GM23338 (cell line): ENCODE measurements around the gene ZNF311. TPM values are rescaled to one million over a fixed set of nuclear protein-coding genes. Genes with fewer than 3 reads are reported as not detected.

Experiments used
- ATAC-seq: fragments of 200-7000 bp; cut with Tn5 transposase; 3 replicates; pipeline ENCODE4 v1.9.1; 2020
- DNase-seq: peaks from one replicate; pipeline ENCODE4 v3.0.0-alpha.2; 2015; ENCODE audit warnings: low spot score
- H2AFZ ChIP-seq: fragments of 200-600 bp; sonication (generic); 2 replicates; pipeline ENCODE4 v1.8.0; 2016; ENCODE audit warnings: antibody characterized with exemption, mild to moderate bottlenecking, moderate library complexity
- H3F3A ChIP-seq: fragments of 200-600 bp; sonication (generic); replicated peaks from 2 replicates; pipeline ENCODE4 v1.8.0; 2017; ENCODE audit warnings: antibody characterized with exemption, mixed run types, low read depth
- H3K27ac ChIP-seq: fragments of 200-600 bp; sonication (generic); 2 replicates; pipeline ENCODE4 v1.6.1; 2016; ENCODE audit warnings: low read depth
- H3K27me3 ChIP-seq: fragments of 200-600 bp; sonication (generic); 2 replicates; pipeline ENCODE4 v1.8.0; 2016; ENCODE audit warnings: mild to moderate bottlenecking, mixed run types, moderate library complexity; ENCODE audit not compliant: insufficient read depth
- H3K36me3 ChIP-seq: fragments of 200-600 bp; sonication (generic); 2 replicates; pipeline ENCODE4 v1.8.0; 2016; ENCODE audit warnings: mild to moderate bottlenecking; ENCODE audit not compliant: insufficient read depth
- H3K4me1 ChIP-seq: fragments of 200-600 bp; sonication (generic); 2 replicates; pipeline ENCODE4 v1.8.0; 2016; ENCODE audit warnings: mild to moderate bottlenecking, moderate library complexity; ENCODE audit not compliant: insufficient read depth
- H3K4me2 ChIP-seq: fragments of 200-600 bp; sonication (generic); 2 replicates; pipeline ENCODE4 v1.7.1; 2017; ENCODE audit warnings: mixed run types
- H3K4me3 ChIP-seq: fragments of 200-600 bp; sonication (generic); 2 replicates; pipeline ENCODE4 v1.6.1; 2016; ENCODE audit warnings: mixed run types
- H3K79me2 ChIP-seq: fragments of 200-600 bp; sonication (generic); replicated peaks from 2 replicates; pipeline ENCODE4 v1.8.0; 2017; ENCODE audit warnings: mild to moderate bottlenecking; ENCODE audit not compliant: insufficient read depth
- H3K9me2 ChIP-seq: fragments of 200-600 bp; sonication (generic); 2 replicates; pipeline ENCODE4 v1.8.0; 2017; ENCODE audit not compliant: insufficient read depth
- H4K20me1 ChIP-seq: fragments of 200-600 bp; sonication (generic); replicated peaks from 2 replicates; pipeline ENCODE4 v1.8.0; 2017; ENCODE audit warnings: mild to moderate bottlenecking; ENCODE audit not compliant: insufficient read depth
- H3K27ac Mint-ChIP-seq: 2 replicates; pipeline ENCODE4 v1.8.0; 2020; ENCODE audit warnings: inconsistent platforms, mild to moderate bottlenecking, moderate library complexity, mixed read lengths
- H3K27me3 Mint-ChIP-seq: 3 replicates; pipeline ENCODE4 v1.8.0; 2022; ENCODE audit warnings: low read depth, mild to moderate bottlenecking, moderate library complexity, mixed read lengths, inconsistent platforms; ENCODE audit not compliant: insufficient read depth, poor library complexity
- H3K36me3 Mint-ChIP-seq: 3 replicates; pipeline ENCODE4 v1.8.0; 2021; ENCODE audit warnings: low read depth, mild to moderate bottlenecking, inconsistent platforms, moderate library complexity, mixed read lengths
- H3K4me1 Mint-ChIP-seq: 3 replicates; pipeline ENCODE4 v1.8.0; 2020; ENCODE audit warnings: mild to moderate bottlenecking, inconsistent platforms, mixed read lengths
- H3K4me3 Mint-ChIP-seq: 3 replicates; pipeline ENCODE4 v1.8.0; 2021; ENCODE audit warnings: moderate library complexity, mild to moderate bottlenecking, inconsistent platforms, mixed read lengths
- H3K9me3 Mint-ChIP-seq: 3 replicates; pipeline ENCODE4 v1.8.0; 2020; ENCODE audit warnings: moderate library complexity, mild to moderate bottlenecking, inconsistent platforms, mixed read lengths
- CREB1 ChIP-seq: fragments of 250-450 bp; sonication (Bioruptor Pico); IDR thresholded peaks from 2 replicates; pipeline ENCODE4 v1.5.0; 2020; ENCODE audit warnings: low read depth, mild to moderate bottlenecking, moderate library complexity
- EZH2 ChIP-seq: fragments of 200-600 bp; sonication (generic); IDR thresholded peaks from one replicate; pipeline ENCODE4 v1.8.0; 2017; ENCODE audit warnings: antibody characterized with exemption, mild to moderate bottlenecking, low read depth; ENCODE audit not compliant: unreplicated experiment
- JUNB ChIP-seq: IDR thresholded peaks from one replicate; pipeline ENCODE4 v1.6.1; 2016; ENCODE audit warnings: antibody characterized with exemption; ENCODE audit not compliant: unreplicated experiment
- POLR2AphosphoS5 ChIP-seq: IDR thresholded peaks from 2 replicates; pipeline ENCODE4 v1.6.1; 2016; ENCODE audit warnings: antibody characterized with exemption, low read depth
- STAT1 ChIP-seq: IDR thresholded peaks from one replicate; pipeline ENCODE4 v1.6.1; 2016; ENCODE audit warnings: antibody characterized with exemption; ENCODE audit not compliant: unreplicated experiment
- ZNF114 ChIP-seq: fragments of 250-450 bp; sonication (Bioruptor Pico); IDR thresholded peaks from 2 replicates; pipeline ENCODE4 v1.5.0; 2020; ENCODE audit warnings: mild to moderate bottlenecking, moderate library complexity
- polyA plus RNA-seq: library from polyadenylated mRNA; unstranded; fragments of >200 nt; fragmentation: Nextera tagmentation; extraction: Ambion mirVana; gene quantifications from 2 replicates; pipeline ENCODE4 v1.2.1, GENCODE V29; 2016
- total RNA-seq: library from RNA; depleted of rRNA; stranded (reverse); fragments of >200 nt; shearing (Covaris generic); gene quantifications from 2 replicates; pipeline ENCODE4 v1.2.3, GENCODE V29; 2014
- TF ChIP-seq, protein P1 (sequence below): fragments of 250-450 bp; sonication (Bioruptor Pico); IDR thresholded peaks from 2 replicates; pipeline ENCODE4 v1.5.0; 2020; ENCODE audit warnings: mild to moderate bottlenecking, moderate library complexity
- TF ChIP-seq, protein P2 (sequence below): IDR thresholded peaks from 2 replicates; pipeline ENCODE4 v1.6.1; 2016; ENCODE audit warnings: antibody characterized with exemption
- TF ChIP-seq, protein P3 (sequence below): IDR thresholded peaks from one replicate; pipeline ENCODE4 v1.6.1; 2018; ENCODE audit warnings: antibody characterized with exemption; ENCODE audit not compliant: unreplicated experiment
- TF ChIP-seq, protein P4 (sequence below), 2 experiments: fragments of 200-600 bp in 1 of 2; sonication (generic) in 1 of 2; conservative IDR thresholded peaks; 2 replicates each; pipeline versions ENCODE4 v1.5.1 to v1.6.1; 2016 to 2017; ENCODE audit warnings: antibody characterized with exemption in 2 of 2, low read depth in 2 of 2, mild to moderate bottlenecking in 2 of 2, moderate library complexity in 1 of 2

Gene ZNF311
- total and polyA plus RNA-seq, 2 experiments from 2014 or later: 1.5 to 1.8 TPM

DNA sequence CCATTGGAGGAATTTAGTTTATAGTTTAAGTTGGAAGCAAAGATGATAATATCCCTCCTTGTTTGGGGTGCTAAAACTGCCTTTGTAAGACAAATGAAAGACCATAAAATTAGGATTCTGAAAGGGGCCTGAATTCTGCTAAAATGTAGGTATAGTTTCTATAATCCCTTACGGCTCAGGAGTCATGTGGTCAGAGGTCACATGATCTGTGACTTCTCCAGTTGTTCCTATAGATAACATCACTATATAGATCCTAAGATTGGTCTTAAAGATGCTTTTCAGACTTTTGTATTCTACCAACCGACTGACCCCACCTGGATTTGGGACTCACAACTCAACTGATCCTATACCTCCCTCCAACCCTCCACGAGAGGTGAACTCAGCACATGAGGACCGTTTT lies 36.6 kb downstream of the ZNF311 start:
- H3K4me3 ChIP-seq: no peak overlapping the region
- TF ChIP-seq CREB1 (CRISPR knock-in tag): no peak
- no peak for TF ChIP-seq STAT1
- TF ChIP-seq, protein P1, sequence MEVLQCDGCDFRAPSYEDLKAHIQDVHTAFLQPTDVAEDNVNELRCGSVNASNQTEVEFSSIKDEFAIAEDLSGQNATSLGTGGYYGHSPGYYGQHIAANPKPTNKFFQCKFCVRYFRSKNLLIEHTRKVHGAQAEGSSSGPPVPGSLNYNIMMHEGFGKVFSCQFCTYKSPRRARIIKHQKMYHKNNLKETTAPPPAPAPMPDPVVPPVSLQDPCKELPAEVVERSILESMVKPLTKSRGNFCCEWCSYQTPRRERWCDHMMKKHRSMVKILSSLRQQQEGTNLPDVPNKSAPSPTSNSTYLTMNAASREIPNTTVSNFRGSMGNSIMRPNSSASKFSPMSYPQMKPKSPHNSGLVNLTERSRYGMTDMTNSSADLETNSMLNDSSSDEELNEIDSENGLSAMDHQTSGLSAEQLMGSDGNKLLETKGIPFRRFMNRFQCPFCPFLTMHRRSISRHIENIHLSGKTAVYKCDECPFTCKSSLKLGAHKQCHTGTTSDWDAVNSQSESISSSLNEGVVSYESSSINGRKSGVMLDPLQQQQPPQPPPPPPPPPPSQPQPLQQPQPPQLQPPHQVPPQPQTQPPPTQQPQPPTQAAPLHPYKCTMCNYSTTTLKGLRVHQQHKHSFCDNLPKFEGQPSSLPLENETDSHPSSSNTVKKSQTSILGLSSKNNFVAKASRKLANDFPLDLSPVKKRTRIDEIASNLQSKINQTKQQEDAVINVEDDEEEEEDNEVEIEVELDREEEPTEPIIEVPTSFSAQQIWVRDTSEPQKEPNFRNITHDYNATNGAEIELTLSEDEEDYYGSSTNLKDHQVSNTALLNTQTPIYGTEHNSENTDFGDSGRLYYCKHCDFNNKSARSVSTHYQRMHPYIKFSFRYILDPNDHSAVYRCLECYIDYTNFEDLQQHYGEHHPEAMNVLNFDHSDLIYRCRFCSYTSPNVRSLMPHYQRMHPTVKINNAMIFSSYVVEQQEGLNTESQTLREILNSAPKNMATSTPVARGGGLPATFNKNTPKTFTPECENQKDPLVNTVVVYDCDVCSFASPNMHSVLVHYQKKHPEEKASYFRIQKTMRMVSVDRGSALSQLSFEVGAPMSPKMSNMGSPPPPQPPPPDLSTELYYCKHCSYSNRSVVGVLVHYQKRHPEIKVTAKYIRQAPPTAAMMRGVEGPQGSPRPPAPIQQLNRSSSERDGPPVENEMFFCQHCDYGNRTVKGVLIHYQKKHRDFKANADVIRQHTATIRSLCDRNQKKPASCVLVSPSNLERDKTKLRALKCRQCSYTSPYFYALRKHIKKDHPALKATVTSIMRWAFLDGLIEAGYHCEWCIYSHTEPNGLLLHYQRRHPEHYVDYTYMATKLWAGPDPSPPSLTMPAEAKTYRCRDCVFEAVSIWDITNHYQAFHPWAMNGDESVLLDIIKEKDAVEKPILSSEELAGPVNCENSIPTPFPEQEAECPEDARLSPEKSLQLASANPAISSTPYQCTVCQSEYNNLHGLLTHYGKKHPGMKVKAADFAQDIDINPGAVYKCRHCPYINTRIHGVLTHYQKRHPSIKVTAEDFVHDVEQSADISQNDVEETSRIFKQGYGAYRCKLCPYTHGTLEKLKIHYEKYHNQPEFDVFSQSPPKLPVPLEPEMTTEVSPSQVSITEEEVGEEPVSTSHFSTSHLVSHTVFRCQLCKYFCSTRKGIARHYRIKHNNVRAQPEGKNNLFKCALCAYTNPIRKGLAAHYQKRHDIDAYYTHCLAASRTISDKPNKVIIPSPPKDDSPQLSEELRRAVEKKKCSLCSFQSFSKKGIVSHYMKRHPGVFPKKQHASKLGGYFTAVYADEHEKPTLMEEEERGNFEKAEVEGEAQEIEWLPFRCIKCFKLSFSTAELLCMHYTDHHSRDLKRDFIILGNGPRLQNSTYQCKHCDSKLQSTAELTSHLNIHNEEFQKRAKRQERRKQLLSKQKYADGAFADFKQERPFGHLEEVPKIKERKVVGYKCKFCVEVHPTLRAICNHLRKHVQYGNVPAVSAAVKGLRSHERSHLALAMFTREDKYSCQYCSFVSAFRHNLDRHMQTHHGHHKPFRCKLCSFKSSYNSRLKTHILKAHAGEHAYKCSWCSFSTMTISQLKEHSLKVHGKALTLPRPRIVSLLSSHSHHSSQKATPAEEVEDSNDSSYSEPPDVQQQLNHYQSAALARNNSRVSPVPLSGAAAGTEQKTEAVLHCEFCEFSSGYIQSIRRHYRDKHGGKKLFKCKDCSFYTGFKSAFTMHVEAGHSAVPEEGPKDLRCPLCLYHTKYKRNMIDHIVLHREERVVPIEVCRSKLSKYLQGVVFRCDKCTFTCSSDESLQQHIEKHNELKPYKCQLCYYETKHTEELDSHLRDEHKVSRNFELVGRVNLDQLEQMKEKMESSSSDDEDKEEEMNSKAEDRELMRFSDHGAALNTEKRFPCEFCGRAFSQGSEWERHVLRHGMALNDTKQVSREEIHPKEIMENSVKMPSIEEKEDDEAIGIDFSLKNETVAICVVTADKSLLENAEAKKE (CRISPR knock-in tag): no peak
- TF ChIP-seq, protein P2, sequence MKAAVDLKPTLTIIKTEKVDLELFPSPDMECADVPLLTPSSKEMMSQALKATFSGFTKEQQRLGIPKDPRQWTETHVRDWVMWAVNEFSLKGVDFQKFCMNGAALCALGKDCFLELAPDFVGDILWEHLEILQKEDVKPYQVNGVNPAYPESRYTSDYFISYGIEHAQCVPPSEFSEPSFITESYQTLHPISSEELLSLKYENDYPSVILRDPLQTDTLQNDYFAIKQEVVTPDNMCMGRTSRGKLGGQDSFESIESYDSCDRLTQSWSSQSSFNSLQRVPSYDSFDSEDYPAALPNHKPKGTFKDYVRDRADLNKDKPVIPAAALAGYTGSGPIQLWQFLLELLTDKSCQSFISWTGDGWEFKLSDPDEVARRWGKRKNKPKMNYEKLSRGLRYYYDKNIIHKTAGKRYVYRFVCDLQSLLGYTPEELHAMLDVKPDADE: no peak
- TF ChIP-seq ZNF114: no peak
- TF ChIP-seq, protein P3, sequence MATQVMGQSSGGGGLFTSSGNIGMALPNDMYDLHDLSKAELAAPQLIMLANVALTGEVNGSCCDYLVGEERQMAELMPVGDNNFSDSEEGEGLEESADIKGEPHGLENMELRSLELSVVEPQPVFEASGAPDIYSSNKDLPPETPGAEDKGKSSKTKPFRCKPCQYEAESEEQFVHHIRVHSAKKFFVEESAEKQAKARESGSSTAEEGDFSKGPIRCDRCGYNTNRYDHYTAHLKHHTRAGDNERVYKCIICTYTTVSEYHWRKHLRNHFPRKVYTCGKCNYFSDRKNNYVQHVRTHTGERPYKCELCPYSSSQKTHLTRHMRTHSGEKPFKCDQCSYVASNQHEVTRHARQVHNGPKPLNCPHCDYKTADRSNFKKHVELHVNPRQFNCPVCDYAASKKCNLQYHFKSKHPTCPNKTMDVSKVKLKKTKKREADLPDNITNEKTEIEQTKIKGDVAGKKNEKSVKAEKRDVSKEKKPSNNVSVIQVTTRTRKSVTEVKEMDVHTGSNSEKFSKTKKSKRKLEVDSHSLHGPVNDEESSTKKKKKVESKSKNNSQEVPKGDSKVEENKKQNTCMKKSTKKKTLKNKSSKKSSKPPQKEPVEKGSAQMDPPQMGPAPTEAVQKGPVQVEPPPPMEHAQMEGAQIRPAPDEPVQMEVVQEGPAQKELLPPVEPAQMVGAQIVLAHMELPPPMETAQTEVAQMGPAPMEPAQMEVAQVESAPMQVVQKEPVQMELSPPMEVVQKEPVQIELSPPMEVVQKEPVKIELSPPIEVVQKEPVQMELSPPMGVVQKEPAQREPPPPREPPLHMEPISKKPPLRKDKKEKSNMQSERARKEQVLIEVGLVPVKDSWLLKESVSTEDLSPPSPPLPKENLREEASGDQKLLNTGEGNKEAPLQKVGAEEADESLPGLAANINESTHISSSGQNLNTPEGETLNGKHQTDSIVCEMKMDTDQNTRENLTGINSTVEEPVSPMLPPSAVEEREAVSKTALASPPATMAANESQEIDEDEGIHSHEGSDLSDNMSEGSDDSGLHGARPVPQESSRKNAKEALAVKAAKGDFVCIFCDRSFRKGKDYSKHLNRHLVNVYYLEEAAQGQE: no peak
- no peak for TF ChIP-seq EZH2
- no peak for TF ChIP-seq POLR2AphosphoS5
- TF ChIP-seq, protein P4, sequence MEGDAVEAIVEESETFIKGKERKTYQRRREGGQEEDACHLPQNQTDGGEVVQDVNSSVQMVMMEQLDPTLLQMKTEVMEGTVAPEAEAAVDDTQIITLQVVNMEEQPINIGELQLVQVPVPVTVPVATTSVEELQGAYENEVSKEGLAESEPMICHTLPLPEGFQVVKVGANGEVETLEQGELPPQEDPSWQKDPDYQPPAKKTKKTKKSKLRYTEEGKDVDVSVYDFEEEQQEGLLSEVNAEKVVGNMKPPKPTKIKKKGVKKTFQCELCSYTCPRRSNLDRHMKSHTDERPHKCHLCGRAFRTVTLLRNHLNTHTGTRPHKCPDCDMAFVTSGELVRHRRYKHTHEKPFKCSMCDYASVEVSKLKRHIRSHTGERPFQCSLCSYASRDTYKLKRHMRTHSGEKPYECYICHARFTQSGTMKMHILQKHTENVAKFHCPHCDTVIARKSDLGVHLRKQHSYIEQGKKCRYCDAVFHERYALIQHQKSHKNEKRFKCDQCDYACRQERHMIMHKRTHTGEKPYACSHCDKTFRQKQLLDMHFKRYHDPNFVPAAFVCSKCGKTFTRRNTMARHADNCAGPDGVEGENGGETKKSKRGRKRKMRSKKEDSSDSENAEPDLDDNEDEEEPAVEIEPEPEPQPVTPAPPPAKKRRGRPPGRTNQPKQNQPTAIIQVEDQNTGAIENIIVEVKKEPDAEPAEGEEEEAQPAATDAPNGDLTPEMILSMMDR (conservative IDR thresholded peaks at IDR 0.05; ENCODE audit: low read depth in 2 of 2): no peak
- TF ChIP-seq JUNB: no peak
- no peak for DNase-seq
- no peak for ATAC-seq
- no peaks in the 10 kb centered on the region for H4K20me1 ChIP-seq
- no peaks in the 10 kb centered on the region for H3K4me1 ChIP-seq
- peak overlapping the region; percentile 59; the same call in 1 of the 2 replicates for H2AFZ ChIP-seq
- H3F3A ChIP-seq: no peaks in the 10 kb centered on the region
- Mint-ChIP-seq H3K4me3 (no peak overlapping the region; the same call in 2 of the 3 replicates), H3K4me1 (no peaks in the 10 kb centered on the region), H3K27me3 (peaks cover 10% of the 10 kb centered on the region), H3K36me3 (peaks cover 8% of the 10 kb centered on the region), H3K9me3 (peaks cover 30% of the 10 kb centered on the region), H3K27ac (no peak overlapping the region)
- H3K27ac ChIP-seq: no peak overlapping the region
- H3K27me3 ChIP-seq: no peaks in the 10 kb centered on the region
- no peaks in the 10 kb centered on the region for H3K79me2 ChIP-seq
- H3K4me2 ChIP-seq: no peak overlapping the region
- peaks cover 5% of the 10 kb centered on the region; the same call in 1 of the 2 replicates for H3K9me2 ChIP-seq
- H3K36me3 ChIP-seq: no peaks in the 10 kb centered on the region
